ENCODE data around the gene C1QTNF8.

Gene C1QTNF8

DNA sequence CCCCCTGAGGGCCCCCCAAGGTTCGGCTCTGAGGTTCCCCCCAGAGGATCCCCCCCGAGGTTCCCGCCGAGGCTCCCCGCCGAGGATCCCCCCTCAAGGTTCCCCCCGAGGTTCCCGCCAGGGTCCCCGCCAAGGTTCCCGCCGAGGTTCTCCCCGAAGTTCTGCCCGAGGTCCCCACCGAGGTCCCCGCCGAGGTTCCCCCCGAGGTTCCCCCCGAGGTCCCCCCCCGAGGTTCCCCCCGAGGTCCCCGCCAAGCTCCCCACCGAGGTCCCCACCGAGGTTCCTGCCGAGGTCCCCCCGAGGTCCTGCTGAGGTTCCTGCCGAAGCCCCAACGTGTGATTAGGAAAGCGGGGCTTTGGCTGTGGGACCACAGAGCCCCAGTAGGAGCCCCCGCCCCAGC lies 55.7 kb downstream of the C1QTNF8 start:
- DNase-seq: no peak

DNA sequence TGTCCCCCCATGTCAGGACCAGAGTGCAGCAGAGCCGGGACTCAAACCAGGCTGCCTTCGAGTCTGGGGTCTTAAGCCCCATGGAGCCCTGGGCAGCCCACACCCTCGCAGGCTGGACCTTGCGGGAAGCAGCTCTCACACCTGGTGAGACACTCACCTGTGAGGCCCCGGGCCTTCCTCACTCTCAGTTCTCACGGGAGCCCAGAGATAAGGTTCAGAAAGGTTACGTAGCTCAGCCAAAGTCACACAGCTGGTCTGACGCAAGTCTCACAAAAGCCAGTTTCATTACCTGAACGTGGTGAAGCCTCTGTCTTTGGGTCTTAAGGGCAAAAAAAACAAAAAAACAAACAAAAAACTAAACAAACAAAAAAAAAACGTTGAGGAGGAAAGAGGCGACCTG lies 56.3 kb downstream of the C1QTNF8 start:
- DNase-seq: no peak

DNA sequence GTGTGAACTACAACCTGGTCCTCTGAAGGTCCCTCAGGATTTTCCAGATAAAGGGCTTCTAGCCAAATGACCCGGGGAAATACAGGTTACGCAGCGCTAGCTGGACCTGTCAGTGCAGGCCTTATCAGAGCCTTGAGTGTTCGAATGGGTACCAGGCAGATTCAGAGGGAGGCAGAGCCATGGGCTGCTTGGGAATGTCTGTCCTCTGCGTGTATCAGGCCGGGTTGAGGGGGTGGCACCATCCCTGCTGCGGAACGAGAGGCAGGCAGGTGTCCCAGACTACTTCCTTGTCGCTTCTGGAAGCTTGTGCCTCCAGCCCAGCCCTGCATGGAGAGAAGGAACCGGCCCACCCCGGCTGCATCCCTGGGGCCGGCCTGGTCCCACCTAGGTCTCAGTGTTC lies 57.1 kb downstream of the C1QTNF8 start:
- no peak for DNase-seq
